Prostate gland (tissue), 2 donors: ENCODE measurements around the gene LASP1.

Source experiments
- POLR2A ChIP-seq: fragments of 450-650 bp; IDR thresholded peaks from one replicate; pipeline ENCODE4 v1.6.1; 2016; ENCODE audit warnings: antibody characterized with exemption, mild to moderate bottlenecking
- POLR2AphosphoS5 ChIP-seq: sonication (generic); formaldehyde crosslinking; IDR thresholded peaks from one replicate; pipeline ENCODE4 v1.6.1; 2017; ENCODE audit warnings: antibody characterized with exemption
- TF ChIP-seq, protein P1 (sequence below), 4 experiments: fragments of 200-600 bp in 2 of 4; fragments of 450-650 bp in 2 of 4; sonication (generic) in 2 of 4; IDR thresholded peaks; 1 replicate in 3 of 4; 2 replicates in 1 of 4; pipeline ENCODE4 v1.5.1; 2016 to 2019; ENCODE audit warnings: antibody characterized with exemption in 4 of 4, mild to moderate bottlenecking in 2 of 4, moderate library complexity in 2 of 4

DNA sequence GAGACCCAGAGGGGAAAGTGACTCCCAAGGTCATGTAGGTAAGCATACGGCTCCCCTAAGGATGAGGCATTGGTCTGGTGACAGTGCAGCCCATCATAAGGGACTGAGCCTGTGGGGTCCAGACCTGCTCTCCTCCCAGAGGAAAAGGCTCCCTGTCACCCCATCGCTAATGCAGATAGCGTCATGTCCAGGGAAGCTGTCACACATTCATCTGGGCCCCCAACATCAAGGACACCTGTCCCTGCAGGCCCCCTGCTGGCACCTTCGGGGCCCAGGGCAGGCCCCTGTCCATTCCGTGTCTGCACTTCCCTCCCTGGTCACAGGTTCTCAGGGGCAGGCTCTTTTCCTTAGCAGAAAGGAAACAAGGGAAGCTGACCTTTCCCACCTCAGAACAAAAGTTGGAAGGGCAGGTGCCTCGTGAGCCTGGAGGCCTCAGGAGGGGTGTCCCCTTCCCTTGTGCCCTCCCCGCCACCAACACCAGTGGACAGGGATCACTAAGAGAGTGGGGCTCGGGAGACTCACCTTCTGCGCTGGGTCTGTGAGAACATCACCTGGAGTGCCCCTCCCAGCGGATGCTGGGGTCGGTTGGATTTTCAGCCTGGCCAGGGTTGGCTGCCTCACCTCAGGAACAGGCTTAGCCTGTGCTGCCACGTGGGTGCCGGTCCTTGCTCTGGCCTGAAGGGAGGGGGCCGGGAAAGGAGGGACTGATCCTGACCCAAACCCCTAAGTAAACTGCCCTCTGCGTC is 38.2 kb downstream of the LASP1 start:
- TF ChIP-seq, protein P1, sequence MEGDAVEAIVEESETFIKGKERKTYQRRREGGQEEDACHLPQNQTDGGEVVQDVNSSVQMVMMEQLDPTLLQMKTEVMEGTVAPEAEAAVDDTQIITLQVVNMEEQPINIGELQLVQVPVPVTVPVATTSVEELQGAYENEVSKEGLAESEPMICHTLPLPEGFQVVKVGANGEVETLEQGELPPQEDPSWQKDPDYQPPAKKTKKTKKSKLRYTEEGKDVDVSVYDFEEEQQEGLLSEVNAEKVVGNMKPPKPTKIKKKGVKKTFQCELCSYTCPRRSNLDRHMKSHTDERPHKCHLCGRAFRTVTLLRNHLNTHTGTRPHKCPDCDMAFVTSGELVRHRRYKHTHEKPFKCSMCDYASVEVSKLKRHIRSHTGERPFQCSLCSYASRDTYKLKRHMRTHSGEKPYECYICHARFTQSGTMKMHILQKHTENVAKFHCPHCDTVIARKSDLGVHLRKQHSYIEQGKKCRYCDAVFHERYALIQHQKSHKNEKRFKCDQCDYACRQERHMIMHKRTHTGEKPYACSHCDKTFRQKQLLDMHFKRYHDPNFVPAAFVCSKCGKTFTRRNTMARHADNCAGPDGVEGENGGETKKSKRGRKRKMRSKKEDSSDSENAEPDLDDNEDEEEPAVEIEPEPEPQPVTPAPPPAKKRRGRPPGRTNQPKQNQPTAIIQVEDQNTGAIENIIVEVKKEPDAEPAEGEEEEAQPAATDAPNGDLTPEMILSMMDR (IDR thresholded peaks at IDR 0.05): no peak
- TF ChIP-seq POLR2A (no peak), POLR2AphosphoS5 (no peak)
